Prostate gland (tissue), 2 donors: ENCODE results near the gene GPX6.

Source experiments
- CTCF ChIP-seq, 4 experiments: fragments of 200-600 bp in 2 of 4; fragments of 450-650 bp in 2 of 4; sonication (generic) in 2 of 4; IDR thresholded peaks; 1 replicate in 3 of 4; 2 replicates in 1 of 4; pipeline ENCODE4 v1.5.1; 2016 to 2019; ENCODE audit warnings: antibody characterized with exemption in 4 of 4, mild to moderate bottlenecking in 2 of 4, moderate library complexity in 2 of 4
- POLR2AphosphoS5 ChIP-seq: sonication (generic); formaldehyde crosslinking; IDR thresholded peaks from one replicate; pipeline ENCODE4 v1.6.1; 2017; ENCODE audit warnings: antibody characterized with exemption

GRCh38 chr6:28489366-28490204 lies 26.0 kb downstream of the GPX6 start:
- TF ChIP-seq CTCF (IDR thresholded peaks at IDR 0.05) (no peak), POLR2AphosphoS5 (no peak)
